A549 treated with Hydrocortisone at 1 μM for 4 hours (cell line): ENCODE measurements around the gene NFATC2IP. TPM values are rescaled to one million over a fixed set of nuclear protein-coding genes. Genes with fewer than 3 reads are reported as not detected.

Source experiments
- total RNA-seq: library from RNA; stranded (reverse); fragments of 200-300 nt; extraction: Qiagen RNA extraction; gene quantifications from 5 replicates; pipeline ENCODE4 v1.2.3, GENCODE V29; 2022

The NFATC2IP gene
- total RNA-seq, result 22.6 to 27.6 TPM (median 24.5 TPM) in 5 replicates

DNA sequence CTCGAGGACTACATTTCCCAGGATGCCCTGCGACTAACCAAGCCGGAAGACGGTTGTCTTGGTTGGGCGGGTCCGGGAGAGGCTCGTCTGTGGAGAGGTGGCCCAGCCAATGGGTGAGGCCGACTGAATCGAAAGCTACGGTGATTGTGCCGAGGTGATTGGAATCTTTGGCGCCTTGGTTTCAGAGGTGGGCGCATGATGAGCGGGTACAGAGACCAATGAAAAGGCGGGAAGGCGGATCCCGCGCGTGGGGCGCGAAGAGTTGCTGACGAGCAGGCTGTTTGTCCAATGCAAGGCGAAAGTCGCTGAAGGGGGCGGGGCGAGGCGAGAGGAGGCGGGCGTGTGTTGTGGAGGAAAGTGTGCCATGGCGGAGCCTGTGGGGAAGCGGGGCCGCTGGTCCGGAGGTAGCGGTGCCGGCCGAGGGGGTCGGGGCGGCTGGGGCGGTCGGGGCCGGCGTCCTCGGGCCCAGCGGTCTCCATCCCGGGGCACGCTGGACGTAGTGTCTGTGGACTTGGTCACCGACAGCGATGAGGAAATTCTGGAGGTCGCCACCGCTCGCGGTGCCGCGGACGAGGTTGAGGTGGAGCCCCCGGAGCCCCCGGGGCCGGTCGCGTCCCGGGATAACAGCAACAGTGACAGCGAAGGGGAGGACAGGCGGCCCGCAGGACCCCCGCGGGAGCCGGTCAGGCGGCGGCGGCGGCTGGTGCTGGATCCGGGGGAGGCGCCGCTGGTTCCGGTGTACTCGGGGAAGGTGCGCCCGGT is at the start of gene NFATC2IP:
NFATC2IP (plus strand) TSS at position 290 of the 762 bp plus-strand sequence; CDS start at position 365, 75 bp downstream.

DNA sequence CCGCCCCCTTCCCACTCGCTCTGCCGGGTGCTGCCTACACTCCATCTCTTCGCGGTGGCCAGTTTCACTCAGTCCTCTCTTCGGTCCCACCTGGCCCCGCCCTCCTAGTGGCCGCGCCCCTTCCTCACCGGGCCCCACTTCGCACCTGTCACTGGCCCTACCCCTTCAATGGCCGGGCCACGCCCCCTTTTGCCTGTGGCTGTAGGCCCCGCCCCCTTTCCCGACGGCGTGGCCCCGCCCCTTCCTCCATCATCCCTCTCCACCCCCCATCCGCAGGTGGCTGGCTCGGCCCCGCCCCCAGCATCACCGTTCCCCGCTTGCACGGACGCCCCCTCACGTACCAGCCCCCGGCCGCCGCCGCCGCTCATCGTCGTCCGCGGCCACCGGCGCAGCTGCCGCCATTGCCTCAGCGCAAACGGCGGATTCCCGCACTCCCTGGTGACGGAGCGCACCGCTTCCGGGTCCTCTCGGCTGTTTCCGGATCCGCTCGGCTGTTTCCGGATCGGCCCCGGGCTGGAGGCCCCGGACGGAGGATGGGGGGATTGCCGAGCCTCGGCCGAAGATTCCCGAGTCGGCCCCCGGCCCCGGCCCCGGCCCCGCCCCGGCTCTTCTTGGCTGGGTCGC is 25.9 kb upstream of the NFATC2IP start, which contains the start of gene RABEP2:
RABEP2 (minus strand) TSS at position 477 of the 624 bp plus-strand sequence; CDS start at position 402, 75 bp downstream.

GRCh38 chr16:28931801-28932225 is 18.9 kb upstream of the NFATC2IP start, which contains the start of gene CD19:
Gene CD19, plus strand, starts transcription at chr16:28931971. Its CDS starts 30 bp downstream, at chr16:28932001.

GRCh38 chr16:28974437-28975157 is 23.9 kb downstream of the NFATC2IP start, which contains the start of gene SPNS1:
Gene SPNS1, plus strand, starts transcription at chr16:28974778. Its CDS starts 374 bp downstream, at chr16:28975152.

GRCh38 chr16:28984619-28985135 is 33.9 kb downstream of the NFATC2IP start, which contains the start of gene LAT:
Gene LAT, plus strand, starts transcription at chr16:28985052. Its CDS starts 366 bp downstream, at chr16:28985418.

Other genes with a start within 250 kb of the NFATC2IP start
- gene EIF3C, start 239.5 kb upstream of the NFATC2IP start, total RNA-seq, result 231 to 365 TPM (median 342 TPM) in 5 replicates
- gene NPIPB9, start 199.2 kb upstream of the NFATC2IP start, total RNA-seq, result 1.1 to 2.0 TPM (median 1.7 TPM) in 5 replicates
- 102 to 127 TPM (median 120 TPM) in 5 replicates for gene ATXN2L, start 127.9 kb upstream of the NFATC2IP start, total RNA-seq
- gene TUFM, start 104.6 kb upstream of the NFATC2IP start, total RNA-seq, result 239 to 307 TPM (median 280 TPM) in 5 replicates
- gene SH2B1, start 87.1 kb upstream of the NFATC2IP start, total RNA-seq, result 25.4 to 30.3 TPM (median 28.2 TPM) in 5 replicates
- gene ATP2A1, start 72.4 kb upstream of the NFATC2IP start, total RNA-seq, result 1.9 to 3.6 TPM (median 2.1 TPM) in 5 replicates
- 8.7 to 9.6 TPM (median 8.9 TPM) in 5 replicates for gene RABEP2, start 25.7 kb upstream of the NFATC2IP start, total RNA-seq
- 0.06 TPM in 1 of 5 replicates, not detected in the others for gene CD19, start 19.0 kb upstream of the NFATC2IP start, total RNA-seq
- gene SPNS1, start 23.8 kb downstream of the NFATC2IP start, total RNA-seq, result 60.5 to 78.3 TPM (median 72.4 TPM) in 5 replicates
- 3.5 to 5.1 TPM (median 4.3 TPM) in 5 replicates for gene LAT, start 34.1 kb downstream of the NFATC2IP start, total RNA-seq